Measurements from ENCODE around the gene RPS27. TPM values are rescaled to one million over a fixed set of nuclear protein-coding genes. Genes with fewer than 3 reads are reported as not detected.

RPS27 gene
- polyA plus RNA-seq, 3 donors, result 4,186 to 7,443 (median 4,309) TPM

DNA sequence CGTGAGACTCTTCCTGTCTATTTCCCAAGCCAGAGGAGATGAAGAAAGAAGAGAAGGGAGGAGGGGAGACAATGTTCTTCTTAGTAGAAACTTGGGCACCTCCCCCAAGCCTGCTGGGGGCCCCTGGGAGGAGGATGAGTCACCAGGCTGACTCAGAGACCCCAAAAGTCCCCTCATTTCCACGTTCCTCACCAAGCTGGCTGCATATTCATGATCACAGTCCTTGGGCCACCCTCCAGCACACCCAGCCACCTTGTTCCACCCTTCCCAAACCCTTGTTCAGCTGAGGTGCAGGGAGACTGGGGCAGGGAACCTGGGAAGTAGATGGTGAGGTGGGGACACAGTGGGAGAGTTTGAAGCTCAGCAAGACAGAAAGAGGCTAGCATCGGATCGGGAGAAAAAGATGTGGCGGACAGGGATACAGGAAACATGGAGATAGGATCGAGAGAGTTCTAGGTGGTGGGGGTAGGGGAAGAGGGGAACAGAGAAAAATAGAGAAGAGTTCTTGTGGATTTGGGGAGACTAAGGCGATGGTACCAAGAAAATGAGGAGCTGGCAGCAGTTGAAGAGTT lies 5.1 kb upstream of the RPS27 start:
- WGBS (ENCODE audit: insufficient coverage), result 29% methylated on average over 5 of the region's 7 CpGs
- peak overlapping the region; percentile 83 for H2AFZ ChIP-seq (ENCODE audit: insufficient read depth, low read depth, low read length, poor library complexity, severe bottlenecking)
- Mint-ChIP-seq H3K27ac (peak overlapping the region; percentile 20 to 88 (median 74)), H3K9me3 (peaks cover 0 to 2% (median 0%) of the 10 kb centered on the region in 7 donors), H3K4me3 (peak overlapping the region; percentile 80 to 95), H3K4me1 (peaks cover 49% of the 10 kb centered on the region), H3K36me3 (no peaks in the 10 kb centered on the region), H3K27me3 (ENCODE audit: low read depth in 3 of 3) (peaks cover 2 to 6% (median 2%) of the 10 kb centered on the region in 3 donors)
- H3K9ac ChIP-seq (ENCODE audit: insufficient read depth, low read length, poor library complexity, severe bottlenecking), result peak overlapping the region; percentile 25
- intact Hi-C loops (cut with micrococcal nuclease), result loop anchor here (5.0 kb wide), 3 partner anchors 63 to 308 kb away; partner anchors contain the start of genes GATAD2B (in 1 of the 2) and NPR1 (in 1 of the 2)
- DNase-seq, result peak; percentile 70 to 95 (median 81)
- TF ChIP-seq, protein P1, sequence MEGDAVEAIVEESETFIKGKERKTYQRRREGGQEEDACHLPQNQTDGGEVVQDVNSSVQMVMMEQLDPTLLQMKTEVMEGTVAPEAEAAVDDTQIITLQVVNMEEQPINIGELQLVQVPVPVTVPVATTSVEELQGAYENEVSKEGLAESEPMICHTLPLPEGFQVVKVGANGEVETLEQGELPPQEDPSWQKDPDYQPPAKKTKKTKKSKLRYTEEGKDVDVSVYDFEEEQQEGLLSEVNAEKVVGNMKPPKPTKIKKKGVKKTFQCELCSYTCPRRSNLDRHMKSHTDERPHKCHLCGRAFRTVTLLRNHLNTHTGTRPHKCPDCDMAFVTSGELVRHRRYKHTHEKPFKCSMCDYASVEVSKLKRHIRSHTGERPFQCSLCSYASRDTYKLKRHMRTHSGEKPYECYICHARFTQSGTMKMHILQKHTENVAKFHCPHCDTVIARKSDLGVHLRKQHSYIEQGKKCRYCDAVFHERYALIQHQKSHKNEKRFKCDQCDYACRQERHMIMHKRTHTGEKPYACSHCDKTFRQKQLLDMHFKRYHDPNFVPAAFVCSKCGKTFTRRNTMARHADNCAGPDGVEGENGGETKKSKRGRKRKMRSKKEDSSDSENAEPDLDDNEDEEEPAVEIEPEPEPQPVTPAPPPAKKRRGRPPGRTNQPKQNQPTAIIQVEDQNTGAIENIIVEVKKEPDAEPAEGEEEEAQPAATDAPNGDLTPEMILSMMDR (IDR thresholded peaks at IDR 0.05), result no peak
- no peak overlapping the region for H3K27ac ChIP-seq (ENCODE audit: low read depth in 1 of 2, low read length in 2 of 2)
- peak overlapping the region in 1 of 3 experiments; percentile 78 for H3K4me3 ChIP-seq (replicated peaks in 1 of 3; ENCODE audit: low read depth in 2 of 3, low read length in 3 of 3)
- peak overlapping the region; percentile 86 for H3K4me2 ChIP-seq (replicated peaks; ENCODE audit: extremely low read depth, low read length, poor library complexity, severe bottlenecking)
- H3K4me1 ChIP-seq (ENCODE audit: control insufficient read depth in 1 of 2, insufficient read depth in 2 of 2, low read length in 2 of 2), result peaks cover 37 to 49% of the 10 kb centered on the region in 2 donors
- H3K27me3 ChIP-seq (ENCODE audit: control insufficient read depth in 2 of 2, insufficient read depth in 2 of 2, low read length in 2 of 2), result no peaks in the 10 kb centered on the region
- no peaks in the 10 kb centered on the region for H4K20me1 ChIP-seq (ENCODE audit: insufficient read depth, low read length)
- no peaks in the 10 kb centered on the region for H3K79me2 ChIP-seq (ENCODE audit: insufficient read depth, low read length)
- no peaks in the 10 kb centered on the region for H3K36me3 ChIP-seq (replicated peaks in 1 of 2; ENCODE audit: control insufficient read depth in 1 of 2, insufficient read depth in 2 of 2, low read length in 2 of 2)
- H3K9me3 ChIP-seq (replicated peaks in 1 of 2; ENCODE audit: control insufficient read depth in 1 of 2, insufficient read depth in 1 of 2, low read length in 2 of 2), result no peaks in the 10 kb centered on the region

DNA sequence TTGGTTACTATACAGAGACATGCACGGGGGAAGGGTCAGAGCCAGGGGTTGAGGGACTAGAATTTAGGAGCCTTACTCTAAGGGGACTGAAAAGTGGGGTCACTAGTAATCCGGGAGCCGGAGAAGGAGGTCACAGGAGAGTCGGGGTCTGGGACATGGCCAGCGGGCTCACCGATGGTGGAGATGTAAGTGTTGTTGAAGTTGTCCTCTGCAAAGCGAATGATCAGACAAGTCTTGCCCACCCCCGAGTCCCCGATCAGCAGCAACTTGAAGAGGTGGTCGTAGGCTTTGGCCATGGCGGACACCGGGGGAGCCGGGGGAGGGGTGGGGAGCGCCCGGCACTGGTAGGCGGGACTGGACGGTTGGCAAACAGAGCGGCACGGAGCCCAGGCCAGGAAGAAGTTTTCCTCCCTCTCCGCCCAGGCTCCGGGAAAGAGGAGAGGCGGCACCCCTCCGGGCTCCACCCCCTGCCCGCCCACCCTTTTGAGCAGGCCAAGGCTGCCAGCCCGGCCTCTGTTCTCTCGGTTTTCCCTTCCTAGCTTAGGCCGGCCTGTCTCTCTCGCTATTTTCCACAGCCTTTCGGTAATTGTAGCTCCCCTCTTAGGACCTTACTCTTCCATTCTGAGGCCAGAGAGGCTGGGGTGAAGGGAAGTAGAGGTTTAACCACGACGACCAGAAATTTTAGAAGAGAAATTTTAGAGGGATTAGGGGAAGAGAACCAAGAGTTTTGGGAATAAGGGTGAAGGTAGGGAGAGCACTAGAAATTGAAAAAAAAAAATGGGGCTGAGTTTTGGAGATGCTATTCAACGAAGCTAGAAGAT lies 4.4 kb upstream of the RPS27 start, which contains the start of gene RAB13:
Gene RAB13, minus strand, starts transcription at position 399 of the 821 bp plus-strand sequence. Its CDS starts 103 bp downstream, at position 296.
- Histone ChIP-seq H3K79me2 (ENCODE audit: insufficient read depth, low read length) (peaks cover 7% of the 10 kb centered on the region), H3K27ac (ENCODE audit: low read depth in 1 of 2, low read length in 2 of 2) (peak within 1 kb of the TSS in 1 of 2 donors; percentile 9), H3K4me3 (replicated peaks in 1 of 3; ENCODE audit: low read depth in 2 of 3, low read length in 3 of 3) (peak within 1 kb of the TSS; percentile 41 to 78 (median 57)), H3K4me2 (replicated peaks; ENCODE audit: extremely low read depth, low read length, poor library complexity, severe bottlenecking) (peak within 1 kb of the TSS; percentile 86), H3K27me3 (ENCODE audit: control insufficient read depth in 2 of 2, insufficient read depth in 2 of 2, low read length in 2 of 2) (no peaks in the 10 kb centered on the region), H2AFZ (ENCODE audit: insufficient read depth, low read depth, low read length, poor library complexity, severe bottlenecking) (peak within 1 kb of the TSS; percentile 83), H3K36me3 (replicated peaks in 1 of 2; ENCODE audit: control insufficient read depth in 1 of 2, insufficient read depth in 2 of 2, low read length in 2 of 2) (no peaks in the 10 kb centered on the region), H3K4me1 (ENCODE audit: control insufficient read depth in 1 of 2, insufficient read depth in 2 of 2, low read length in 2 of 2) (peaks cover 38 to 49% of the 10 kb centered on the region in 2 donors), H3K9ac (ENCODE audit: insufficient read depth, low read length, poor library complexity, severe bottlenecking) (peak within 1 kb of the TSS; percentile 29), H4K20me1 (ENCODE audit: insufficient read depth, low read length) (no peaks in the 10 kb centered on the region), H3K9me3 (replicated peaks in 1 of 2; ENCODE audit: control insufficient read depth in 1 of 2, insufficient read depth in 1 of 2, low read length in 2 of 2) (no peaks in the 10 kb centered on the region)
- Mint-ChIP-seq H3K27me3 (ENCODE audit: low read depth in 3 of 3) (peaks cover 2 to 6% (median 2%) of the 10 kb centered on the region in 3 donors), H3K9me3 (peaks cover 0 to 2% (median 0%) of the 10 kb centered on the region in 7 donors), H3K36me3 (peaks cover 0 to under 1% of the 10 kb centered on the region in 2 donors), H3K27ac (peak within 1 kb of the TSS; percentile 77 to 90 (median 83)), H3K4me1 (peaks cover 50% of the 10 kb centered on the region), H3K4me3 (peak within 1 kb of the TSS; percentile 80 to 95)
- TF ChIP-seq, protein P1 (IDR thresholded peaks at IDR 0.05), result no peak
- intact Hi-C loops (cut with micrococcal nuclease), result loop anchor here (2.0 to 5.0 kb wide), 5 partner anchors 64 to 475 kb away; partner anchors contain the start of genes GATAD2B (in 1 of the 2) and NPR1 (in 1 of the 2)
- peak in 1 of 3 donors; percentile 20 for DNase-seq
- WGBS (ENCODE audit: insufficient coverage), result 1% methylated on average over 11 of the region's 32 CpGs

Measured in CD14-positive monocyte (primary cell).